ENCODE measurements around the gene PATL2.

- TF ChIP-seq CTCF (IDR thresholded peaks at IDR 0.05) (no peak), EZH2 (IDR thresholded peaks at IDR 0.05) (no peak)
Observed at GRCh38 chr15:44694416-44694815, 16.7 kb downstream of the PATL2 start.
